ENCODE measurements around the gene ZNF423.

Gene ZNF423

DNA sequence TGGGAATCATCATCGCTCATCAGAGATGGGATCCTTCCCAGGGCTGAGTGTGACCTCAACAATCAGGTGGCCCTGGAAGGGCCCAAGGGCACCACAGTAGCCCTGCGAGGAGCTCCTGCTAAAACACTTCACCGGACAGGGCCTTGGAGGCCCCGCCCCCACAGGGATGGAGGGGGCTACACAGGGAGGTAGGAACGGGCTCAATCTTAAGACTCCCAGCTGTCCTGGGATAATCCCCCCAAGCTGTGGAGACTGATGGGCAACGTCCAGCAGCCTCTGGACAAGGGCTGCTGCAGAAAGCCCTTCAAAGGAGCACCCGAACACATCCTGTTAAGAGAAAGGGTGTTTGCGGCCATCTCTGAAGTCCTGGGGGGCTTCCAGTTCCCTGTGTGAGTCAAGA, 60.4 kb downstream of the ZNF423 start:
- no peak for DNase-seq (ENCODE audit: low read depth, low spot score)
- H3K27ac ChIP-seq: no peak overlapping the region

DNA sequence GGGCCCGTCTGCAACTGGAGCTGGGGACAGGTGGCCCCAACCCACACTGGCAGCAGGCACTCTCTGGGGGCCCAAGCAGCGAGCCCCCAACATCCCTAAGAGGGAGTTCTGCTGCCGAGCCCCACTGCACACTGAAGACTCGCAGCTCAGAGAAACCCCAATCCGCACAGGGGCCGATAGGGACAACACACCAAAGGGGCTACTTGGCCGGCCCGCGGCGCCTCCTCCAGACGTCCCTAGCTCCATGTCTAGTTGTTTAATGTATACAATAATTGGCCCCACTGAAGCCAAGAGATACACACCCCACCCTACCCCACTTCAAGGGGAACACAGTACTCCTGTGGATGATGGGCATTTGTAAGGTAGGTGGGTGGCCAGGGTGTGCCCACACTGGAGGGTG, 62.7 kb downstream of the ZNF423 start:
- DNase-seq (ENCODE audit: low read depth, low spot score): no peak
- no peak overlapping the region for H3K27ac ChIP-seq

DNA sequence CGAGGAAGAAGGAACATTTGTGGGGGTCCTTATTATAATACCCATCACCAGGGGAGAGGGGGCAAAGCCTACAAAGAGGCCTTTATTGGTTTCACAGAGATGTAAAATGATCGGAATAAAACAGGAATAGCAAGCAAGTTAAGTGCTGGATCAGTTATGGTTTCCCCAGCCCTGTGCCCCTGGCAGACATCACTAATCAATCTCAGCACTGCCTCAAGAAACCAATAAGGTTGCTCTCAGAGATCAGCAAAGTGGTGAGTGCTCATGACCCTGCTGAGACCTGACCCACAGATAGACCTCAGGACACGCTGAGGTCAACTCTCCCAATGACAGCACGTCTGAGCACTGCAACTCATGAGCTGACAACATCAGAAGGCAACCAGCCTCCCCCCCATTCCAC, 66.3 kb downstream of the ZNF423 start:
- DNase-seq (ENCODE audit: low read depth, low spot score): no peak
- no peak overlapping the region for H3K27ac ChIP-seq

DNA sequence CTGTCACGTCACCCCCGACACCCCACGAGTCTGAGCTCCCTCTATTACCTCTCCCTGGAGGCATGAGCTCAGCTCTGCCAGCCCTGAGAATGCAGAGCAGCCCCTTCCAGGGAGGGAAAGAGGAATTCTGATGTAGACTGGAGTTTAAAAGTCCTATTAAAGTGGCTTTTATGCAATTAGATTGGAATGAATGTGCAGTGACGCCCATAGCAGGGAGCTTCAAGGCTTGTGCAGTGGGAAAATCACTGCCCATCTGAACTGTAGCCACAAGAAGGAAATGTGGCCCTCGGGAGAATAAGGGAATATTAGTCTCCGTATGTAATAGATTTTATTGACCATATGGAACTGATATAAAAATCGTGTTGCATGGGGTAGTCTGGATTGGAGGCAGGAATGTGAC, 66.9 kb downstream of the ZNF423 start:
- DNase-seq (ENCODE audit: low read depth, low spot score): no peak
- H3K27ac ChIP-seq: no peak overlapping the region

DNA sequence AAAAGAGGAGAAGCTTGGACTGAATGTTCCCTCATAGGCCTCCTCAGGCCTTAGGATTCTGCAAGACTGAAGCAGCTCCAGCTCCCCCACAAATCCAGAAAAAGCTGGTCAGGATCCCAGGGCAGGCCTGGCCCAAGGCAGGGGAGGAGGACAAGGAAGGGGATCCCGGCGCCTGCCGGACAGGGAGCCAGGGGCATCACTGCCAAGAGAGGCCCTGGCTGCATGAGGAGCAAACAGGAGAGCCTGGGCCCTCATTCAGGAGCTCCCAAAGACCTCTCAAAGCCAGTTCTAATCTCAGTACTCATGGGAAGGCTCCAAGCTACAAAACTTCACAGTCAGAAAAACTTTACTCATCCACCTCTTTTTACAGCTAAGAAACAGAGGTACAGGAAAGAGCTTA, 67.3 kb downstream of the ZNF423 start:
- no peak overlapping the region for H3K27ac ChIP-seq
- DNase-seq (ENCODE audit: low read depth, low spot score): no peak

DNA sequence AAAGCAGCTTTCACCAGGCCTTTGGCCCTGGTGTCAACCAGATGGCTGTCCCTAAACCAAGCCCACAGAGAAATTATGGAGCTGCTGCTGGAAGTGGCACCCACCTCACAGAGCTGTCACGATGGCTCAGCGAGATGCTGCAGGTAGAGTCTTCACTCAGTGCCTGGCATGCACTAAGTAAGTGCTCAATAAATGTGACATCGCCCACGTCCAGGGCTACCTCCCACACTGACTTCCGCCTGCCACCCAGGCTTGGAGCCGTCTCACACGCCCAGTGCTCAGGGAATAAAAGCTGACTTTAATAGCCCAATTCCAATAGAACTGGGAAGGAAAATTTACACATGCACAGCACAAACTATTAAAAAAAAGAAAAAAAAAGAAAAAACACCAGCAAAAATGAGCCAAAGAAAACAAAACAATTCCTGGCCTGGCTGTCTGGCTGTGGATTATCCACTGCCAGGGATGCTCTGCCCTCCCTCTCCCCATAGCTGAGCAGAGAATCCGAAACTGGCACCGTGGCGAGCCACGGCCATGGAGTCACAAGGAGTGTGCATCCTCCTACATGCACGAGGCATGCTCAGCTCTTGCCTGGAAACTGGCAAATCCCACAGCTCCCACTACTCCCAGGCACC, 68.9 kb downstream of the ZNF423 start:
- no peak overlapping the region for H3K27ac ChIP-seq
- no peak for DNase-seq (ENCODE audit: low read depth, low spot score)

DNA sequence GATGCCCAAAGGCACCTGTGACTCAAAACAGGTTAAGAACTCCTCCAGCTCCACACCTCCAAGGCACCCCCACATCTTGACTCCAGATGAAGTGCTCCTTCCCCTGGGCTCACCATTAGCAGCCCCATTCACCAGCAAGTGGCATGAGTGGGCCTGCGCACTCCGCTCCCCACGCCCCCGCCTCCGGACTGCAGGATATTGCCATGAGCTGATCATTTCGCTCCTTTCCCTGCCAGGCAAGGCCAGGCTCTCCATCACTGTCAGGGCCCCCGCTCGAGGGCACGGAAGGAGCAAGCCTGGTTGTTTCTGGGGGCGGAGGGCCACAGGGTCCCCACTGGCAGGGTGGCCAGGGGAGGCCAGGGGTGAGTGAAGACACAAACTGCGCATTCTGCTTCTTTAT, 69.9 kb downstream of the ZNF423 start:
- no peak for DNase-seq (ENCODE audit: low read depth, low spot score)
- H3K27ac ChIP-seq: no peak overlapping the region

DNA sequence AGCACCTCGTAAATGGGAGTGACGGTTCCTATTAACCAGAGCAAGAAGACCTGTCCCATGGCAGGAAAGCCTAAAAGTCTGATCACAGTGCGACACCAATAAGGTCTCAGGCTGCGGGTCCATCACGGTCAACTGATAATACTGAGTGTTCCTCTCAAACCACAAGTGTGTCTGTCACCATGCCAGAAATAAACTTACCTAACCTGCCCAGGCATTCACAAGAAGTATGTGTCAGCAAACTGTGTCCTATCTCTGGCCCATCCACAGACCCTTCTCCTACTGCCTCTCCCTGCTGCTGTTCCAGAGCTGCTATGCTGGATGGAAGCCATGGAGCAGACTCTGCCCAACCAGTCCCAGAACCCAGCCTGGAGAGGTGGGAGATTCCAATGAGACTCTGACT, 73.5 kb downstream of the ZNF423 start:
- H3K27ac ChIP-seq: no peak overlapping the region
- DNase-seq (ENCODE audit: low read depth, low spot score): no peak

DNA sequence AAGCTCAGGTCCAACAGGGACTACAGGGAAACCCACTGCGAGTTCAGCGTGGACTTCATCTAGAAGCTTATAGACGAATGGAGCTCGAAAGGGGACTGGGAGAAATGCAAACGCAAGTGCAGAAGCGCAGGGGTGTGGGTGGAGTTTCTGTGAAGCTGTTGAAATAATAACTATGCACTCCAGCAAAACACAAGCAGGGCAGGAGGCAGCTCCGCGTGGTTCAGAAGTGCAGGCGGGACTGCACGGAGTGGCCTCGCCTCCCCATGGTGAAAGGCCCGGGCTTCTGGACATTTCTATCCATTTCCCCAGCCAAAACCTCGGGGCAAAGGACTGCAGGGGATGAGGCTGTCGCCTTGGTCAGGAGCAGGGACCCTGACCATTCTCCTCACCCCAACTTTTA, 74.5 kb downstream of the ZNF423 start:
- DNase-seq (ENCODE audit: low read depth, low spot score): no peak
- no peak overlapping the region for H3K27ac ChIP-seq

DNA sequence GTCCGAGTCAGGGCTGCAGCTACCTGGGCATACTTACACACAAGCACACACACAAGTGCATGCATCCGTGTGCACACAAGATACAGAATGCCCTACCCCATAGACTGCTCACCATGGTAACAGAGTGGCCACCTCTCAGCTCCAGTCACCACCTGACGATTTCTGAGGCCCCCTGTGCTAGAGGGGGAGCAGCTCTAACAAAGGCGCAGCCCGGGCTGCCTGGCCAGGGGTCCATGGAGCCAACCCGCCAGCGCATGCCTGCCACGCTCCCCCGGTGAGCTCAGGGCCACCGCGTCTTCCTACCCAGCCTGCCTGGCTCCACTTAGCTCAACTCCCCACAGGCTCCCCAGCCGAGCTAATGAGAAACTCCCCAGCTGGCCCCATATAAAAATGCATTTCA, 75.5 kb downstream of the ZNF423 start:
- no peak overlapping the region for H3K27ac ChIP-seq
- DNase-seq (ENCODE audit: low read depth, low spot score): no peak

DNA sequence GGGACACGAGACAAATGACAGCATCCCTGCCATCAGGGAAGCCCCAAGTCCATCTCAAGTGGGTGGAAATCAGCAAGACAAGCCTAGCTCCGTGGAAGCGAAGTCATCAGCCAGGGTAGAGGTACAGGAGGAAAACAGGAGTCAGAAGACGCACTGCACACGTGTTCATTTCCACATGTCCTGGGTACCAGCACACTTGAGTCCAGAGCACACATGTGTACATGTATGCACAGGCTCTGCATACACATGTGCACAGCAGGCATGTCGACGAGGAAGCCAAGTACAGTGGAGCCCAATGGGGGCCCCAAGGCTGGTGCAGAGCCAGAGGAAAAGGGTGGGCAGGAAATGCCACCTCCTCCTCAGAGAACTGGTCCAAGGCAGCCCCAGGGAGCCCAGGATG, 75.9 kb downstream of the ZNF423 start:
- no peak overlapping the region for H3K27ac ChIP-seq
- no peak for DNase-seq (ENCODE audit: low read depth, low spot score)

DNA sequence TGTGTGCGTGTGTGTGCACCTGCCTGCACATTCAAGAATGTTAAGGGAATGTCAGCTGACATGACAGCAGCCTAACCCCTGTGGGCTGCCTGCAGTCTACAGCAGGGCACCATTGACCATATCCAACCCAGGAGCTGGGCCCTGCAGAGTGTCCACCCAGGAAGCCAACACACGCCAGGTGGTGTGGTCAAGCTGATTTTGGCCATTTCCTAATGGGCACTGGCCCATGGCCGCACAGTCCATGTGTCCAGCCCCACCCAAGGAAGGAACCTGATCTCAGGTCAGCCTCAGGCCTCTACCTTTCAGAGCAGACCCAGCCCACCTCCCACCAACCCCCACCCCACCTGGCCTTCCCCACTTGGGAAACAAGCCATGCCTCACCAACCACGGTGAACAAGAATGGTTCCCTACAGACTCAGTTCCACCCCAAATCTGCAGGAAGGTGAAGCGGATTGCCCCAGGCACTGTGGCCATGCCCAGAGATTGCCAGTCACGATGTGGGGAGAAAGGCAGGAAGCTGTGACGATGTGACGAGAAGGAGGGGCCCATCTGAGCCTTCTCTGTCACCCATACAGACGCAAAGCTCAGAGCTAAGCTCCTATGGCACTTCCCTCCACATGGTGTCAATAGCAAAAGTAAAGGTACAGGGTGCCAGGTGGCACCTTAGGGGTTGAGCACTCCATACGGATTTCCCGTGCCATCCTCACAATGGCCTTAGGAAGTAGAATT, 77.5 kb downstream of the ZNF423 start:
- no peak for DNase-seq (ENCODE audit: low read depth, low spot score)
- H3K27ac ChIP-seq: no peak overlapping the region

DNA sequence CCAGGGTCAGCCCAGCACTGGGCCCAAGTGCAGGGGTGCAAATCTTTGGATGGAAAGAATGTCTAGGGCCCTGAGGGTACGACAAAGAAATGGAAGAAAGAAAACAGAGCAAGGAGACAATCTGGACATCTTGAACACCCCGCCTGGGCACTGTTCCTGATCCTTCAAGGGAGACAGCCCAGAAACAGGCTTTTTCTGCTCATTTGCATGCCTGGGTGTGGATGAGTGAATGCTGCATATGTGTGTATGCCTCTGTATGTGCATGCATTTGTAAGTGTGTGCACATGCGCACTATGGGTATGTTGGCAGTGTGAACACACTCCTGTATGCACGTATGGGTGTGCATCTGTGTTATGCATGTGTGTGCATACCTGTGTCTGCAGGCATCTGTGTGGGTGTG, 79.2 kb downstream of the ZNF423 start:
- no peak overlapping the region for H3K27ac ChIP-seq
- no peak for DNase-seq (ENCODE audit: low read depth, low spot score)

DNA sequence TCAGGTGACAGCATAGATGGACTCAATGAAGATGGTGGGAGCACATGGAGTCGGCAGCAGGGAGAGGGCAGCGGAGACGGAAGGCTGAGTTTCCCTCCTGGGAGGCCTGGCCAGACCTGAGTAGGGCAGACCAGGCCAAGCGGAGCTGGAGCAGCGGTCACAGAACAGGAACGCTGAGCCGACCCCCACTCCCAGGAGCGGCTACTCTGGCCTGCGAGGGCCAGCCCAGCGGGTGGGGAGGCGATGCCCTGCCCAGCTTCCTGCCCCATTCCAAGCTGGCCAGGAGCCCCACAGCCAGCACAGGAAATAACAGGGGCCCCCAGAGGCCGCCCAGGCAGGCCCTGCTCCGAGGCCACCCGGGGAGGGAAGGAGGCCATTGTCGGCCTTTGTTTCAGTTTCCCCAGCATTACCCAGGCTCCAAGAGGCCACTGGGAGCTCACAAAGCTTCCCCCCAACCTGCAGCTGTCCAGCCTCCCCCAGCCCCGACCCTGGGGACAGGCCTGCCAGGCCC, 79.8 kb downstream of the ZNF423 start:
- no peak for DNase-seq (ENCODE audit: low read depth, low spot score)
- no peak overlapping the region for H3K27ac ChIP-seq

DNA sequence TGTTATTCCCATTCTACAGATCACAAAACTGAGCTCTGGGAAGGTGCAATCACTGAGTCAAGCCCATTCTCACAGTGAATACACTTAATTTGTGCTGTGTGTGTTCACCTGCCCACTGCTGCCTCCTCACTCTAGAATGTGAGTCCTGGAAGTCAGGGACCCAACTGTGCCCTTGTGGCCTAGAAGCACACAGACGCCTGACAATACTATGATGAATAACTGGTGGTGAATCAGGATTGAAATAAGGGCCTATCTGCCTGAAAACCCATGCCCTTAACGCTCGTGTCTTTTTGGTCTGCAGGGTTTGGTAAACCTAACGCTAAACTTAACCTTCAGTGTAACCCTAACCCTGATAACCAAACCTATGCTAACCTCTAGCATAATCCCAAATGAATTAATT, 80.3 kb downstream of the ZNF423 start:
- no peak overlapping the region for H3K27ac ChIP-seq
- DNase-seq (ENCODE audit: low read depth, low spot score): no peak

DNA sequence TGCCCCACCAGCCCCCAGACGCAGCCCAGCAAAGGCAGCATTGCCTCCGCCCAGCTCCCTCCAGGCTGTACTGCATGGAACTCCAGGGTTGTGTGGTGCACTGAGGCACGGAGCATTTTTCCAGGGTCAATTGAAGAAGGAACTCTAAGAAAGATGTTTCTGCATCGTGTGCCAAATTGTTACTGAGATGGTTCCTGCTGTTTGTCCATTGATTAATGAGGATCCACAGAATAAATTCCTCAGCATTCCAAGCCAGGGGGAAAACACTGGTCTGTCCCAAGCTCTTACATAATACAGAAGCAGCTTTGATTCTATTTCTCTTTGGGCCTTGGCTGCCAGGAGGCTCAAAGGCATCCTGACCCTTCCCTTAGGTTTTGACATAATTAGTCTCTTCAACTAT, 80.9 kb downstream of the ZNF423 start:
- DNase-seq (ENCODE audit: low read depth, low spot score): no peak
- no peak overlapping the region for H3K27ac ChIP-seq

DNA sequence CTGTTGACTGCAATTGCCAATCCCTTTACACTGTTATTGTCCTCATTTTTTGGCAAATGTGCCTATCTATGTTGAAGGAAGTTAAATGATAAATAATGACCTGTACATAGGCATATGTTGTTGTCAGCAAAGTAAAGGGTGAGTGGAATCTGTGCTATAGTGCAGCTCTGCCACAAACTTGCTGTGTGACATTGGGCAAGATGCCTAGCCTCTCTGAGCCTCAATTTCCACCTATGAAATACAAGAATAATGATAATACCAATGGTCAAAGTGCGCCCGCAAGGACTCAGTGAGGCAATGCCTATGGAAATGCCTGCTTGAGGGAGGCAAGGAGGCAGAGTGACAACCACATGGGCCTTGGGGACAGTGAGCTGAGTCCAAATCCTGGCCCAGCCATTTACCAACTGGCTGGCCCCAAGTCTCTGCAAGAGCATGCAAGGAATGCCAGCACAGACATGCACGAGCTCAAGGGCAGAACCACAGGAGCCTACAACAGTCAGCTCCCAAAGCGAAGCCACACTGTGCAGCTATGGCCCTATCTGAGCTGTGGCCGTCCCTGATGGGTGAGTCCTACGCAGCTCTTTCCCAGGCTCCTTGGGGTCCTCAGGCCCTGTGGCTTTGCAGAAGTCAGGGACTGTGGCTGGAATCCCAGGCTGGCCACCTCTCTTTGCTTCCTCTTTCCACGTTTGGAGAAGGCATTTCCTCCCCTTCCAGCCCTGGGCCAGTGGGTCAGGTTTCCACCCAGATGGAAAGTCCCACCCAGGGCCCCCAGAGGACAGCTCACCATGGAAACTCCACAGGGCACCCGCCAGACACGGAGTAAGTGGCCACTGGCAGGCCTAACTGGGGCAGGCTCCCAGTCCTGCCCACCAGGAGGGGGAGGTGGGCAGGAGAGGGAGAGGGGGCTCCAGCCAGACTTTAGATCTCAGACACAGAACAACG, 82.1 kb downstream of the ZNF423 start:
- no peak for DNase-seq (ENCODE audit: low read depth, low spot score)
- H3K27ac ChIP-seq: no peak overlapping the region

DNA sequence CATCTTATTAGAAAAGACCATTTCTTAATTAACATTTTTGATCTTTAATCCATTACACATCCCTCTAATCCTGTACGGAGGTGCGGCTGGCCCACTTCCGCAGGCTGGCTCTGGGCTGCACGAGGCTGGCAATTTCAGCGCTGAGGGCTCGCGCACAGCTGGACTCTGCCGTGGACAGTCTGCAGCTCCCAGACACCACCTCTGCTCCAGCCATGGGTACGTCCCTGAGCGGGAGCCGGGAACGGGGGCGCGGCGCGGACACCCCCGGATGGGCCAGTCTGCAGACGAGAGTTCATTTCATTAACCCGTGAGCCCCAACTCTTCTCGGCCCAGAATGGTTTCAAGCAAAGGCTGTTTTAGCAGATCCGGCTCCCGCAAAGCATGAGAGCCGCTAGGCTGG, 87.9 kb downstream of the ZNF423 start:
- DNase-seq (ENCODE audit: low read depth, low spot score): no peak
- no peak overlapping the region for H3K27ac ChIP-seq

DNA sequence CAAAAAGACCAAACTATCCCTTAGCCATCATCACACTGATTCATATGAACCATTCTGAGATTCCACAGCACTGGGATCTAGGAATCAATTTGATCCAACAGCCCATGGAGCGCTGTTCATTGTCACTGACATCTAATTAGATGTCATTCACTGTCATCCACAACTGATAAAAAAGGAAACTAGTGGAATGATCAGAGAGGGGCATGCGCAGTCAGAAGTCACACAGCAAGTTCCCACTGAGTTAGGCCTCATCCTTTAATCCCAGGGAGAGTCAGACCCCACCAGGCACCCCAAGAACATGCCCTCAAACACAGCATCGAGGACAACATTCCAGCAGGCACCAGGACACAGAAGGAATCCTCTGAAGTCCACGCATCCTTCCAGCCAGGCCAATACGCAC, 88.5 kb downstream of the ZNF423 start:
- DNase-seq (ENCODE audit: low read depth, low spot score): no peak
- H3K27ac ChIP-seq: no peak overlapping the region

DNA sequence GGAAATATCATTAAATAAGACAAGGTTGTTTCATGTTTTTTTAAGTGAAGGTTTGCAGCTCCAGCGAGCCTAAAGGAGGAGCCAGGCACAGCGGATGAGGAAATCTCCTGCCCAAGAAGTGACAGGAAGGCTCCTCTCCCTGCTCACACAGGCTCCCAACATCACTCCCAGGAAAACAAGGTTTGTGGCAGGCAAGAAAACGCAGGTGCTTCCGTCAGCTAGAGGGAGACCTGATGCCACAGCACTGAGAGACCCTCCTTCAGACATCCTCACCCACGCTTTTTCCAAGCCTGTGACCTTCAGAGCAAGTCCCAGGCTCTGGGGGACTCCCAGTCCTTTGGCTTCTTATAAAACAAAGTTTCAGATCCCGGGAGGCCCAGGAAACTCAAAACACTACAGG, 89.7 kb downstream of the ZNF423 start:
- H3K27ac ChIP-seq: no peak overlapping the region
- no peak for DNase-seq (ENCODE audit: low read depth, low spot score)

DNA sequence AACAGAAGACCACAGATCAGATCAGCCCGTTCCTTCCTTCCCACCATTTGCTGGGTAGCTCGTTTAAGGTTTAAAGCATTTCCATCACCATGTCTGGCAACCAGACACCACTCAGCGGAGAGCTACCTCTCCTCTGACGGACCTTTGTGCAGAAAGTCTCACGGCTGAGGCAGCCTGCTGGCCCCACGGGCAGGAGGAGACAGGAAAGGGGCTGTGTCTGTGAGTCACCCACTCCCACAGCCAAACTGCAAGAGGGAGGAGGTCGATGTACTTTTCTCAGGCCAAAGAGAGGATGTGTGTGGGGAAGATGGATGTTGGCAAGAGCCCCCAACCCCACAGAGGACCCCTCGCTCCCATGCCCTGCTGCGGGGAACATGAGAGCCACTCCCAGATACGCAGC, 92.1 kb downstream of the ZNF423 start:
- no peak for DNase-seq (ENCODE audit: low read depth, low spot score)
- no peak overlapping the region for H3K27ac ChIP-seq

All from epithelial cell of prostate (primary cell).